Esophagus squamous epithelium (tissue), 4 donors: ENCODE data around the gene PARL.

ENCODE experiments used
- POLR2A ChIP-seq, 4 donors: fragments of 450-650 bp; IDR thresholded peaks; one replicate each; pipeline ENCODE4 v1.6.1; 2017; ENCODE audit warnings: antibody characterized with exemption in 4 of 4, mild to moderate bottlenecking in 4 of 4, moderate library complexity in 3 of 4
- TF ChIP-seq, protein P1 (sequence below), 6 experiments: fragments of 450-650 bp in 4 of 6; fragments of 200-600 bp in 2 of 6; sonication (generic) in 2 of 6; IDR thresholded peaks; one replicate each; pipeline ENCODE4 v1.5.1; 2016 to 2019; ENCODE audit warnings: antibody characterized with exemption in 6 of 6, mild to moderate bottlenecking in 4 of 6, moderate library complexity in 4 of 6

- TF ChIP-seq, protein P1, sequence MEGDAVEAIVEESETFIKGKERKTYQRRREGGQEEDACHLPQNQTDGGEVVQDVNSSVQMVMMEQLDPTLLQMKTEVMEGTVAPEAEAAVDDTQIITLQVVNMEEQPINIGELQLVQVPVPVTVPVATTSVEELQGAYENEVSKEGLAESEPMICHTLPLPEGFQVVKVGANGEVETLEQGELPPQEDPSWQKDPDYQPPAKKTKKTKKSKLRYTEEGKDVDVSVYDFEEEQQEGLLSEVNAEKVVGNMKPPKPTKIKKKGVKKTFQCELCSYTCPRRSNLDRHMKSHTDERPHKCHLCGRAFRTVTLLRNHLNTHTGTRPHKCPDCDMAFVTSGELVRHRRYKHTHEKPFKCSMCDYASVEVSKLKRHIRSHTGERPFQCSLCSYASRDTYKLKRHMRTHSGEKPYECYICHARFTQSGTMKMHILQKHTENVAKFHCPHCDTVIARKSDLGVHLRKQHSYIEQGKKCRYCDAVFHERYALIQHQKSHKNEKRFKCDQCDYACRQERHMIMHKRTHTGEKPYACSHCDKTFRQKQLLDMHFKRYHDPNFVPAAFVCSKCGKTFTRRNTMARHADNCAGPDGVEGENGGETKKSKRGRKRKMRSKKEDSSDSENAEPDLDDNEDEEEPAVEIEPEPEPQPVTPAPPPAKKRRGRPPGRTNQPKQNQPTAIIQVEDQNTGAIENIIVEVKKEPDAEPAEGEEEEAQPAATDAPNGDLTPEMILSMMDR (IDR thresholded peaks at IDR 0.05) = no peak
- TF ChIP-seq POLR2A (IDR thresholded peaks at IDR 0.05) = no peak
Measured at GRCh38 chr3:183911763-183912506, 27.3 kb upstream of the PARL start.
